K562 (cell line): ENCODE measurements around the gene AJM1. TPM values are rescaled to one million over a fixed set of nuclear protein-coding genes. Genes with fewer than 3 reads are reported as not detected.

ENCODE experiments used
- ATAC-seq: fragments of 200-7000 bp; cut with Tn5 transposase; 3 replicates; pipeline ENCODE4 v1.9.1; 2020; ENCODE audit warnings: moderate library complexity
- BruUV-seq: library from RNA; stranded (reverse); fragments of 400-500 nt; replicated peaks from 2 replicates; lab custom pipeline; 2021; lab: Mats Ljungman, UMichigan
- CTCF ChIA-PET: fragments of 300-600 bp; formaldehyde crosslinking; extraction: SDS; loops from one replicate; lab custom pipeline; 2021; ENCODE audit warnings: low intra/inter-chr PET ratio; lab: Yijun Ruan, JAX
- POLR2A ChIA-PET: fragments of 300-600, 350-650 bp; sonication (Branson Sonifier 250); formaldehyde crosslinking; extraction: SDS; loops from one replicate; lab custom pipeline; 2021; ENCODE audit warnings: antibody characterized with exemption, inconsistent platforms; lab: Yijun Ruan, JAX
- DNase-seq, 4 experiments: peaks; one replicate each; pipeline versions ENCODE4 v3.0.0 to v3.0.0-alpha.2; 2011 to 2018; ENCODE audit warnings: low spot score in 3 of 4, mixed read lengths in 3 of 4; ENCODE audit errors: extremely low read depth in 1 of 4
- FAIRE-seq: peaks from 2 replicates; lab custom pipeline; 2011; peaks lifted over from hg19 to GRCh38; lab: Jason Lieb, UNC
- H2AFZ ChIP-seq: 2 replicates; pipeline ENCODE4 v1.6.0; 2011; ENCODE audit warnings: low read depth, low read length, control low read depth, inconsistent platforms
- H3K27ac ChIP-seq: fragments of 200-600 bp; 3 replicates; pipeline ENCODE4 v1.8.0; 2011; ENCODE audit warnings: low read depth, mild to moderate bottlenecking, control low read depth, inconsistent platforms, low read length, moderate library complexity, mixed read lengths; ENCODE audit errors: extremely low read depth
- H3K27me3 ChIP-seq, 2 experiments: fragments of 300-600 bp in 1 of 2; 2 replicates in 1 of 2; 3 replicates in 1 of 2; pipeline versions ENCODE4 v1.6.0 to v1.8.0; 2011; ENCODE audit warnings: inconsistent platforms in 2 of 2, low read length in 2 of 2, mild to moderate bottlenecking in 1 of 2, mixed read lengths in 1 of 2, moderate library complexity in 1 of 2; ENCODE audit not compliant: control insufficient read depth in 2 of 2, insufficient read depth in 2 of 2
- H3K36me3 ChIP-seq: fragments of 300-600 bp; 3 replicates; pipeline ENCODE4 v1.8.0; 2011; ENCODE audit warnings: mild to moderate bottlenecking, low read length, inconsistent platforms; ENCODE audit not compliant: control insufficient read depth, insufficient read depth
- H3K4me1 ChIP-seq, 2 experiments: fragments of 200-600 bp in 1 of 2; replicated peaks in 1 of 2; 2 replicates in 1 of 2; 3 replicates in 1 of 2; pipeline versions ENCODE4 v1.5.1 to v1.8.0; 2011; ENCODE audit warnings: inconsistent platforms in 2 of 2, low read length in 2 of 2, mild to moderate bottlenecking in 1 of 2, mixed read lengths in 1 of 2, moderate library complexity in 1 of 2; ENCODE audit not compliant: control insufficient read depth in 2 of 2, insufficient read depth in 2 of 2
- H3K4me2 ChIP-seq: 2 replicates; pipeline ENCODE4 v1.6.1; 2011; ENCODE audit warnings: low read length, control low read depth, inconsistent platforms, mixed read lengths; ENCODE audit not compliant: insufficient read depth
- H3K4me3 ChIP-seq: fragments of 200-600 bp; sonication (generic), shearing (Covaris generic); 2 replicates; pipeline ENCODE4 v1.5.1; 2016; ENCODE audit warnings: control low read depth, inconsistent platforms
- H3K79me2 ChIP-seq: fragments of 200-600 bp; 3 replicates; pipeline ENCODE4 v1.8.0; 2011; ENCODE audit warnings: low read length, inconsistent platforms; ENCODE audit not compliant: control insufficient read depth, insufficient read depth
- H3K9ac ChIP-seq, 2 experiments: 2 replicates each; pipeline versions ENCODE4 v1.6.0 to v1.6.1; 2011; ENCODE audit warnings: low read depth in 2 of 2, low read length in 2 of 2, control low read depth in 1 of 2, inconsistent platforms in 1 of 2, mild to moderate bottlenecking in 1 of 2, mixed read lengths in 1 of 2; ENCODE audit not compliant: insufficient read depth in 1 of 2
- H3K9me1 ChIP-seq: one replicate; pipeline ENCODE4 v1.6.0; 2011; ENCODE audit warnings: inconsistent platforms, mild to moderate bottlenecking, low read length, moderate library complexity; ENCODE audit not compliant: control insufficient read depth, insufficient read depth
- H3K9me3 ChIP-seq: replicated peaks from 2 replicates; pipeline ENCODE4 v1.5.1; 2011; ENCODE audit warnings: low read depth, low read length, inconsistent platforms; ENCODE audit not compliant: control insufficient read depth, insufficient read depth
- H4K20me1 ChIP-seq: replicated peaks from 2 replicates; pipeline ENCODE4 v1.6.1; 2011; ENCODE audit warnings: low read length, inconsistent platforms, mixed read lengths; ENCODE audit not compliant: control insufficient read depth, insufficient read depth
- CXXC5 ChIP-seq: fragments of 250-450 bp; sonication (Bioruptor Pico); IDR thresholded peaks from 2 replicates; pipeline ENCODE4 v1.8.0; 2022; ENCODE audit warnings: inconsistent platforms, mild to moderate bottlenecking, moderate library complexity
- HDAC6 ChIP-seq: IDR thresholded peaks from 2 replicates; pipeline ENCODE4 v1.6.1; 2012; ENCODE audit warnings: low read depth, mild to moderate bottlenecking, control low read depth, inconsistent platforms, low read length, moderate library complexity
- KLF13 ChIP-seq: fragments of 450-650 bp; IDR thresholded peaks from 2 replicates; pipeline ENCODE4 v1.6.1; 2016; ENCODE audit warnings: missing genetic modification characterization, low read depth, mild to moderate bottlenecking, missing compliant biosample characterization, moderate library complexity, borderline replicate concordance
- PRPF4 ChIP-seq: fragments of 200-400 bp; formaldehyde crosslinking; IDR thresholded peaks from one replicate; pipeline ENCODE4 v1.6.1; 2017; ENCODE audit warnings: low read length, low read depth, mild to moderate bottlenecking; ENCODE audit not compliant: insufficient read depth, poor library complexity, severe bottlenecking
- RBM15 ChIP-seq: fragments of 200-400 bp; formaldehyde crosslinking; IDR thresholded peaks from 2 replicates; pipeline ENCODE4 v1.6.1; 2018; ENCODE audit warnings: mild to moderate bottlenecking, low read length, moderate library complexity; ENCODE audit not compliant: insufficient read depth
- SUPT5H ChIP-seq: fragments of 450-650 bp; IDR thresholded peaks from 2 replicates; pipeline ENCODE4 v1.6.1; 2016
- ZNF780A ChIP-seq: fragments of 250-450 bp; sonication (Bioruptor Pico); IDR thresholded peaks from 2 replicates; pipeline ENCODE4 v1.5.0; 2021; ENCODE audit warnings: mild to moderate bottlenecking
- WGBS: fragments of 100-300 bp; shearing (Covaris generic); methylation state at CpG from one replicate; pipeline ENCODE4 v1.1.6; 2016; ENCODE audit warnings: low coverage, mixed read lengths; ENCODE audit not compliant: insufficient coverage; ENCODE audit errors: missing lambda C conversion rate; 5-methylcytosine and 5-hydroxymethylcytosine counted together
- in situ Hi-C: fragments of 300-500 bp; cut with MboI; formaldehyde crosslinking; loops from 4 replicates; pipeline ENCODE4 v1.15.0; 2018; ENCODE audit warnings: inconsistent platforms, mixed read lengths
- intact Hi-C: fragments of 100-400 bp; cut with micrococcal nuclease; formaldehyde crosslinking; loops from 2 replicates; pipeline ENCODE4 v1.14.2; 2022
- polyA plus RNA-seq, 8 experiments: library from polyadenylated mRNA; depleted of rRNA in 4 of 8; stranded (reverse) in 5 of 8; unstranded in 3 of 8; fragments of >200 nt; fragmentation: Nextera tagmentation in 2 of 8; fragmentation: Illumina TruSeq in 1 of 8; extraction: Ambion mirVana in 2 of 8; extraction: Trizol in 1 of 8; gene quantifications; 2 replicates each; pipeline versions ENCODE4 v1.2.1 to v1.2.3, GENCODE V29; 2011 to 2014; ENCODE audit warnings: inconsistent platforms in 1 of 8, missing spikeins in 1 of 8
- total RNA-seq, 7 experiments: library from RNA; depleted of rRNA in 6 of 7; stranded (reverse); fragments of >200 nt in 6 of 7; fragmentation: Illumina TruSeq in 2 of 7; extraction: Trizol in 2 of 7; gene quantifications; 2 replicates each; pipeline versions ENCODE4 v1.2.1 to v1.2.3, GENCODE V29; 2011 to 2021; ENCODE audit warnings: low replicate concordance in 1 of 7
- TF ChIP-seq, protein P1 (sequence below): fragments of 250-450 bp; sonication (Bioruptor Pico); IDR thresholded peaks from 2 replicates; pipeline ENCODE4 v1.8.0; 2022; ENCODE audit warnings: moderate library complexity, mild to moderate bottlenecking, inconsistent platforms
- TF ChIP-seq, protein P2 (sequence below): sonication (generic); formaldehyde crosslinking; IDR thresholded peaks from 2 replicates; pipeline ENCODE4 v1.8.1; 2023; ENCODE audit warnings: missing genetic modification reagents, mild to moderate bottlenecking, borderline replicate concordance
- TF ChIP-seq, protein P3 (sequence below): fragments of 450-650 bp; IDR thresholded peaks from 2 replicates; pipeline ENCODE4 v1.7.1; 2018; ENCODE audit warnings: mild to moderate bottlenecking, low read depth; ENCODE audit not compliant: partially characterized antibody
- TF ChIP-seq, protein P4 (sequence below): fragments of 450-650 bp; formaldehyde crosslinking; IDR thresholded peaks from 2 replicates; pipeline ENCODE4 v1.4.0; 2022; ENCODE audit warnings: missing genetic modification characterization

Gene AJM1
- total and polyA plus RNA-seq, 9 of the 15 experiments (the other 6 are each of a cell fraction or from before 2014, with no cell fraction given): 0.01 to 3.7 (median 0.65) TPM; not detected in 1

DNA sequence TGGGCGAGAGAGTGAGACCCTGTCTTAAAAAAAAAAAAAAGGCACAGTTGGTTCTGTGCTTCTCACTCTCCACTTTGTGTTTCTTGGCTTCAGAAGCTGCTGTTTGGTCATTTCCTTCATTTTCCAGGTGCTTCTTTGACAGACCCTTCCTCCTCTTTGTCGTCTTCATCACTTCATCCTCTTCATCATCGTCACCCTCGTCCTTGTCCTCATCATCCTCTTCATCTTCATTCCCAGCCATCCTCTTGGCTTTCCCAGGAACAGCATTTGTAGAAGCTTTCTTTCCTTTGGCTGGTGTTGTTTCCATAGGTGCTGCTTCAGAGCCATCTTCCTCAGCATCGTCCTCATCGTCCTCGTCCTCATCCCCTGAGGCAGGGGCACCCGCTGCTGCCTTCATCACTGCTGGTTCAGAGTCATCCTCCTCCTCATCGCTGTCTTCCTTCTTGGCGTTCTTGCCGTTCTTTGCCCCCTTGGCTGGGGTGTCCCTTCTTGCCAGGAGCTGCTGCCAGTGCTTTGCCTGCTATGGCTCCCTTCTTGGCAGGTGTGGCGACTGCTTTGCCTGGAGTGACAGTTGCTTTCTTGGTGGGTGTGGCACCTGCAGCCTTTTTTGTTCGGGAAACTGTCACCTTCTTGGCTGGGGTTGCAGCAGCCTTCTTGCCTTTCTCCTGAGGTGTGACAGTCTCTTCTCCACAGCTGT, 27.4 kb upstream of the AJM1 start:
- Histone ChIP-seq H3K27me3 (no peaks in the 10 kb centered on the region), H3K9me3 (no peaks in the 10 kb centered on the region), H3K79me2 (peaks cover 92% of the 10 kb centered on the region), H3K9ac (0 out of 4 replicates have a peak overlapping the region, but pooled peaks of 1 of the 2 experiments have one; percentile 12), H3K36me3 (peaks cover 84% of the 10 kb centered on the region), H3K4me1 (peaks cover 0 to 12% of the 10 kb centered on the region in 2 experiments; a peak in 3 of 5 replicates), H3K27ac (no peak overlapping the region), H4K20me1 (no peaks in the 10 kb centered on the region; the same call in 1 of the 2 replicates), H3K4me2 (no peak overlapping the region), H2AFZ (no peak overlapping the region), H3K9me1 (no peaks in the 10 kb centered on the region), H3K4me3 (no peak overlapping the region)
- WGBS: 93% methylated on average over 13 of the region's 13 CpGs
- ATAC-seq (no peak), DNase-seq (no peak), FAIRE-seq (no peak)
- in situ Hi-C loops (no loop called here), intact Hi-C loops (no loop called here)
- POLR2A ChIA-PET: interaction anchor here (0.7 to 1.3 kb wide), 5 partner anchors 7 to 88 kb away, joined by 3 to 5 read pairs (median 3); partner anchors contain the start of gene RABL6
- CTCF ChIA-PET: no interaction called here
- no TSS peak for BruUV-seq
- TF ChIP-seq PRPF4 (no peak), RBM15 (no peak), KLF13 (tag) (no peak), CXXC5 (CRISPR knock-in tag) (no peak), SUPT5H (0 out of 2 replicates have a peak, but pooled peaks have one; percentile 23), HDAC6 (no peak), ZNF780A (no peak)
- TF ChIP-seq, protein P1, sequence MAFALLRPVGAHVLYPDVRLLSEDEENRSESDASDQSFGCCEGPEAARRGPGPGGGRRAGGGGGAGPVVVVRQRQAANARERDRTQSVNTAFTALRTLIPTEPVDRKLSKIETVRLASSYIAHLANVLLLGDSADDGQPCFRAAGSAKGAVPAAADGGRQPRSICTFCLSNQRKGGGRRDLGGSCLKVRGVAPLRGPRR (CRISPR knock-in tag): no peak
- TF ChIP-seq, protein P2, sequence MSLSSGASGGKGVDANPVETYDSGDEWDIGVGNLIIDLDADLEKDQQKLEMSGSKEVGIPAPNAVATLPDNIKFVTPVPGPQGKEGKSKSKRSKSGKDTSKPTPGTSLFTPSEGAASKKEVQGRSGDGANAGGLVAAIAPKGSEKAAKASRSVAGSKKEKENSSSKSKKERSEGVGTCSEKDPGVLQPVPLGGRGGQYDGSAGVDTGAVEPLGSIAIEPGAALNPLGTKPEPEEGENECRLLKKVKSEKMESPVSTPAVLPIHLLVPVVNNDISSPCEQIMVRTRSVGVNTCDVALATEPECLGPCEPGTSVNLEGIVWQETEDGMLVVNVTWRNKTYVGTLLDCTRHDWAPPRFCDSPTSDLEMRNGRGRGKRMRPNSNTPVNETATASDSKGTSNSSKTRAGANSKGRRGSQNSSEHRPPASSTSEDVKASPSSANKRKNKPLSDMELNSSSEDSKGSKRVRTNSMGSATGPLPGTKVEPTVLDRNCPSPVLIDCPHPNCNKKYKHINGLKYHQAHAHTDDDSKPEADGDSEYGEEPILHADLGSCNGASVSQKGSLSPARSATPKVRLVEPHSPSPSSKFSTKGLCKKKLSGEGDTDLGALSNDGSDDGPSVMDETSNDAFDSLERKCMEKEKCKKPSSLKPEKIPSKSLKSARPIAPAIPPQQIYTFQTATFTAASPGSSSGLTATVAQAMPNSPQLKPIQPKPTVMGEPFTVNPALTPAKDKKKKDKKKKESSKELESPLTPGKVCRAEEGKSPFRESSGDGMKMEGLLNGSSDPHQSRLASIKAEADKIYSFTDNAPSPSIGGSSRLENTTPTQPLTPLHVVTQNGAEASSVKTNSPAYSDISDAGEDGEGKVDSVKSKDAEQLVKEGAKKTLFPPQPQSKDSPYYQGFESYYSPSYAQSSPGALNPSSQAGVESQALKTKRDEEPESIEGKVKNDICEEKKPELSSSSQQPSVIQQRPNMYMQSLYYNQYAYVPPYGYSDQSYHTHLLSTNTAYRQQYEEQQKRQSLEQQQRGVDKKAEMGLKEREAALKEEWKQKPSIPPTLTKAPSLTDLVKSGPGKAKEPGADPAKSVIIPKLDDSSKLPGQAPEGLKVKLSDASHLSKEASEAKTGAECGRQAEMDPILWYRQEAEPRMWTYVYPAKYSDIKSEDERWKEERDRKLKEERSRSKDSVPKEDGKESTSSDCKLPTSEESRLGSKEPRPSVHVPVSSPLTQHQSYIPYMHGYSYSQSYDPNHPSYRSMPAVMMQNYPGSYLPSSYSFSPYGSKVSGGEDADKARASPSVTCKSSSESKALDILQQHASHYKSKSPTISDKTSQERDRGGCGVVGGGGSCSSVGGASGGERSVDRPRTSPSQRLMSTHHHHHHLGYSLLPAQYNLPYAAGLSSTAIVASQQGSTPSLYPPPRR (CRISPR knock-in tag): 0 out of 2 replicates have a peak, but pooled peaks have one; percentile 22
- TF ChIP-seq, protein P3, sequence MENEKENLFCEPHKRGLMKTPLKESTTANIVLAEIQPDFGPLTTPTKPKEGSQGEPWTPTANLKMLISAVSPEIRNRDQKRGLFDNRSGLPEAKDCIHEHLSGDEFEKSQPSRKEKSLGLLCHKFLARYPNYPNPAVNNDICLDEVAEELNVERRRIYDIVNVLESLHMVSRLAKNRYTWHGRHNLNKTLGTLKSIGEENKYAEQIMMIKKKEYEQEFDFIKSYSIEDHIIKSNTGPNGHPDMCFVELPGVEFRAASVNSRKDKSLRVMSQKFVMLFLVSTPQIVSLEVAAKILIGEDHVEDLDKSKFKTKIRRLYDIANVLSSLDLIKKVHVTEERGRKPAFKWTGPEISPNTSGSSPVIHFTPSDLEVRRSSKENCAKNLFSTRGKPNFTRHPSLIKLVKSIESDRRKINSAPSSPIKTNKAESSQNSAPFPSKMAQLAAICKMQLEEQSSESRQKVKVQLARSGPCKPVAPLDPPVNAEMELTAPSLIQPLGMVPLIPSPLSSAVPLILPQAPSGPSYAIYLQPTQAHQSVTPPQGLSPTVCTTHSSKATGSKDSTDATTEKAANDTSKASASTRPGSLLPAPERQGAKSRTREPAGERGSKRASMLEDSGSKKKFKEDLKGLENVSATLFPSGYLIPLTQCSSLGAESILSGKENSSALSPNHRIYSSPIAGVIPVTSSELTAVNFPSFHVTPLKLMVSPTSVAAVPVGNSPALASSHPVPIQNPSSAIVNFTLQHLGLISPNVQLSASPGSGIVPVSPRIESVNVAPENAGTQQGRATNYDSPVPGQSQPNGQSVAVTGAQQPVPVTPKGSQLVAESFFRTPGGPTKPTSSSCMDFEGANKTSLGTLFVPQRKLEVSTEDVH: no peak
- TF ChIP-seq, protein P4, sequence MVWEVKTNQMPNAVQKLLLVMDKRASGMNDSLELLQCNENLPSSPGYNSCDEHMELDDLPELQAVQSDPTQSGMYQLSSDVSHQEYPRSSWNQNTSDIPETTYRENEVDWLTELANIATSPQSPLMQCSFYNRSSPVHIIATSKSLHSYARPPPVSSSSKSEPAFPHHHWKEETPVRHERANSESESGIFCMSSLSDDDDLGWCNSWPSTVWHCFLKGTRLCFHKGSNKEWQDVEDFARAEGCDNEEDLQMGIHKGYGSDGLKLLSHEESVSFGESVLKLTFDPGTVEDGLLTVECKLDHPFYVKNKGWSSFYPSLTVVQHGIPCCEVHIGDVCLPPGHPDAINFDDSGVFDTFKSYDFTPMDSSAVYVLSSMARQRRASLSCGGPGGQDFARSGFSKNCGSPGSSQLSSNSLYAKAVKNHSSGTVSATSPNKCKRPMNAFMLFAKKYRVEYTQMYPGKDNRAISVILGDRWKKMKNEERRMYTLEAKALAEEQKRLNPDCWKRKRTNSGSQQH: no peak
